Measurements from ENCODE around the gene PHACTR3.

- no peak for TF ChIP-seq CTCF (IDR thresholded peaks at IDR 0.05)
- no peak for TF ChIP-seq POLR2A (IDR thresholded peaks at IDR 0.05)
- TF ChIP-seq EP300 (IDR thresholded peaks at IDR 0.05), result no peak
These were observed 143.6 kb downstream of the PHACTR3 start for GRCh38 chr20:59747671-59748515.

Data from gastroesophageal sphincter (tissue), 3 donors.